IMR-90 (cell line): ENCODE data around the gene ADAM12. TPM values are rescaled to one million over a fixed set of nuclear protein-coding genes. Genes with fewer than 3 reads are reported as not detected.

Source experiments
- ATAC-seq: fragments of 200-7000 bp; cut with Tn5 transposase; 2 replicates; pipeline ENCODE4 v1.9.1; 2020; ENCODE audit warnings: low read depth, mild to moderate bottlenecking, moderate library complexity
- BruUV-seq: library from RNA; stranded (reverse); fragments of 400-500 nt; replicated peaks from 2 replicates; lab custom pipeline; 2021; lab: Mats Ljungman, UMichigan
- CTCF ChIA-PET: fragments of 300-600 bp; formaldehyde crosslinking; extraction: SDS; loops from one replicate; lab custom pipeline; 2021; ENCODE audit warnings: antibody characterized with exemption; lab: Yijun Ruan, JAX
- POLR2A ChIA-PET: fragments of 300-600 bp; sonication (Branson Sonifier 250); formaldehyde crosslinking; loops from one replicate; lab custom pipeline; 2022; ENCODE audit warnings: antibody characterized with exemption; ENCODE audit not compliant: unreplicated experiment; lab: Charles Lee
- DNase-seq: peaks from one replicate; pipeline ENCODE4 v3.0.0; 2013
- H2AFZ ChIP-seq: replicated peaks from 2 replicates; pipeline ENCODE3; 2013; ENCODE audit warnings: low read length, mild to moderate bottlenecking; ENCODE audit not compliant: poor library complexity
- H2AK5ac ChIP-seq: 2 replicates; pipeline ENCODE4 v1.6.1; 2013; ENCODE audit warnings: low read depth, low read length, inconsistent platforms
- H2AK9ac ChIP-seq: replicated peaks from 2 replicates; pipeline ENCODE3; 2013; ENCODE audit warnings: mild to moderate bottlenecking, low read depth, low read length, moderate library complexity; ENCODE audit not compliant: poor library complexity
- H2BK120ac ChIP-seq: 2 replicates; pipeline ENCODE4 v1.6.1; 2013; ENCODE audit warnings: low read depth, low read length, inconsistent platforms
- H2BK15ac ChIP-seq: 3 replicates; pipeline ENCODE4 v1.6.1; 2013; ENCODE audit warnings: low read depth, low read length, inconsistent platforms
- H2BK20ac ChIP-seq: 2 replicates; pipeline ENCODE4 v1.6.1; 2013; ENCODE audit warnings: low read depth, mild to moderate bottlenecking, inconsistent platforms, low read length, moderate library complexity
- H2BK5ac ChIP-seq: 2 replicates; pipeline ENCODE4 v1.6.1; 2013; ENCODE audit warnings: mild to moderate bottlenecking, low read depth, low read length, inconsistent platforms; ENCODE audit not compliant: poor library complexity, severe bottlenecking
- H3K14ac ChIP-seq: replicated peaks from 2 replicates; pipeline ENCODE4 v1.6.1; 2013; ENCODE audit warnings: low read depth, low read length, inconsistent platforms
- H3K18ac ChIP-seq: 2 replicates; pipeline ENCODE4 v1.6.1; 2013; ENCODE audit warnings: low read depth, low read length, control low read depth
- H3K23ac ChIP-seq: 2 replicates; pipeline ENCODE4 v1.6.1; 2013; ENCODE audit warnings: low read depth, low read length, inconsistent platforms
- H3K27ac ChIP-seq: 2 replicates; pipeline ENCODE4 v1.5.1; 2013; ENCODE audit warnings: mild to moderate bottlenecking, control low read depth, low read length; ENCODE audit not compliant: insufficient read depth
- H3K27me3 ChIP-seq: 2 replicates; pipeline ENCODE4 v1.6.1; 2013; ENCODE audit warnings: low read length; ENCODE audit not compliant: control insufficient read depth, insufficient read depth
- H3K36me3 ChIP-seq: 2 replicates; pipeline ENCODE4 v1.6.1; 2013; ENCODE audit warnings: low read length, mixed read lengths; ENCODE audit not compliant: control insufficient read depth, insufficient read depth
- H3K4ac ChIP-seq: 2 replicates; pipeline ENCODE4 v1.6.1; 2013; ENCODE audit warnings: low read depth, low read length, inconsistent platforms
- H3K4me1 ChIP-seq: 2 replicates; pipeline ENCODE4 v1.6.1; 2013; ENCODE audit warnings: low read length, mixed read lengths; ENCODE audit not compliant: control insufficient read depth, insufficient read depth
- H3K4me2 ChIP-seq: 2 replicates; pipeline ENCODE4 v1.6.1; 2013; ENCODE audit warnings: low read depth, mild to moderate bottlenecking, control low read depth, low read length, moderate library complexity
- H3K4me3 ChIP-seq: 2 replicates; pipeline ENCODE4 v1.5.1; 2013; ENCODE audit warnings: low read depth, mild to moderate bottlenecking, control low read depth, low read length, moderate library complexity; ENCODE audit not compliant: insufficient read depth
- H3K56ac ChIP-seq: 2 replicates; pipeline ENCODE4 v1.6.1; 2013; ENCODE audit warnings: low read length, inconsistent platforms; ENCODE audit not compliant: insufficient read depth; ENCODE audit errors: extremely low read depth
- H3K79me1 ChIP-seq, 2 experiments: 2 replicates each; pipeline ENCODE4 v1.6.1; 2013; ENCODE audit warnings: low read length in 2 of 2, inconsistent platforms in 1 of 2, low read depth in 1 of 2
- H3K9ac ChIP-seq: 2 replicates; pipeline ENCODE4 v1.6.1; 2013; ENCODE audit warnings: low read depth, low read length, control low read depth
- H3K9me1 ChIP-seq: 2 replicates; pipeline ENCODE4 v1.6.1; 2013; ENCODE audit warnings: low read length, inconsistent platforms; ENCODE audit not compliant: insufficient read depth
- H3K9me3 ChIP-seq: 2 replicates; pipeline ENCODE4 v1.6.1; 2013; ENCODE audit warnings: low read length; ENCODE audit not compliant: control insufficient read depth, insufficient read depth
- H4K20me1 ChIP-seq: 2 replicates; pipeline ENCODE4 v1.6.1; 2013; ENCODE audit warnings: low read length, inconsistent platforms; ENCODE audit not compliant: insufficient read depth
- H4K5ac ChIP-seq: 2 replicates; pipeline ENCODE4 v1.6.1; 2013; ENCODE audit warnings: mild to moderate bottlenecking, low read depth, low read length, control low read depth
- H4K8ac ChIP-seq, 2 experiments: 2 replicates each; pipeline ENCODE4 v1.6.1; 2013; ENCODE audit warnings: low read depth in 2 of 2, low read length in 2 of 2, control low read depth in 1 of 2, inconsistent platforms in 1 of 2
- H4K91ac ChIP-seq: 2 replicates; pipeline ENCODE4 v1.6.1; 2013; ENCODE audit warnings: low read depth, low read length, inconsistent platforms; ENCODE audit not compliant: insufficient read depth
- BHLHE40 ChIP-seq: fragments of 150-350 bp; IDR thresholded peaks from 2 replicates; pipeline ENCODE4 v1.6.1; 2016; ENCODE audit warnings: mild to moderate bottlenecking, low read depth, low read length
- CEBPB ChIP-seq: IDR thresholded peaks from 2 replicates; pipeline ENCODE4 v1.6.1; 2012; ENCODE audit warnings: low read depth, low read length, improper control_type of control experiment
- CHD1 ChIP-seq: IDR thresholded peaks from 2 replicates; pipeline ENCODE4 v1.6.1; 2012; ENCODE audit warnings: low read depth, low read length, improper control_type of control experiment
- CTCF ChIP-seq: conservative IDR thresholded peaks from 2 replicates; pipeline ENCODE4 v1.5.1; 2012; ENCODE audit warnings: mild to moderate bottlenecking, low read depth, low read length, improper control_type of control experiment
- ELK1 ChIP-seq: fragments of 150-350 bp; IDR thresholded peaks from 2 replicates; pipeline ENCODE4 v1.6.1; 2016; ENCODE audit warnings: low read depth, mild to moderate bottlenecking, low read length, moderate library complexity, borderline replicate concordance
- FOS ChIP-seq: fragments of 150-350 bp; IDR thresholded peaks from 2 replicates; pipeline ENCODE4 v1.6.1; 2016; ENCODE audit warnings: low read depth, low read length
- POLR2A ChIP-seq: IDR thresholded peaks from 2 replicates; pipeline ENCODE4 v1.6.1; 2012; ENCODE audit warnings: mild to moderate bottlenecking, low read depth, low read length
- RCOR1 ChIP-seq: IDR thresholded peaks from 2 replicates; pipeline ENCODE4 v1.6.1; 2012; ENCODE audit warnings: mild to moderate bottlenecking, low read length, improper control_type of control experiment; ENCODE audit not compliant: insufficient replicate concordance
- SMC3 ChIP-seq: fragments of 150-350 bp; IDR thresholded peaks from 2 replicates; pipeline ENCODE4 v1.6.1; 2016; ENCODE audit warnings: low read depth, mild to moderate bottlenecking, antibody characterized with exemption, low read length, moderate library complexity
- USF2 ChIP-seq: fragments of 150-350 bp; IDR thresholded peaks from 2 replicates; pipeline ENCODE4 v1.6.1; 2017; ENCODE audit warnings: mild to moderate bottlenecking, antibody characterized with exemption, low read length, low read depth
- WGBS, 2 experiments: methylation state at CpG; one replicate each; pipeline versions ENCODE4 v1.1.5 to v1.1.7; 2013; ENCODE audit warnings: missing lambda C conversion rate in 2 of 2; ENCODE audit not compliant: insufficient read length in 1 of 2; ENCODE audit errors: extremely low coverage in 2 of 2; 5-methylcytosine and 5-hydroxymethylcytosine counted together
- dilution Hi-C: fragments of 300-500 bp; cut with HindIII; formaldehyde crosslinking; loops from one replicate; pipeline ENCODE4 v1.14.3; 2018; ENCODE audit warnings: low sequenced_read_pairs; ENCODE audit not compliant: unreplicated experiment
- in situ Hi-C: fragments of 300-500 bp; cut with MboI; formaldehyde crosslinking; loops from 3 replicates; pipeline ENCODE4 v1.14.3; 2019; ENCODE audit warnings: low sequenced_read_pairs, inconsistent platforms, mixed read lengths
- intact Hi-C: fragments of 100-400 bp; cut with micrococcal nuclease; formaldehyde crosslinking; loops from 2 replicates; pipeline ENCODE4 v1.10.0; 2022
- polyA plus RNA-seq, 3 experiments: library from polyadenylated mRNA; depleted of rRNA; stranded (reverse); fragments of >200 nt; gene quantifications; 2 replicates each; pipeline ENCODE4 v1.2.3, GENCODE V29; 2012; ENCODE audit warnings: low replicate concordance in 1 of 3
- total RNA-seq: library from RNA; depleted of rRNA; stranded (reverse); fragments of >200 nt; gene quantifications from 2 replicates; pipeline ENCODE4 v1.2.3, GENCODE V29; 2012

Gene ADAM12
- total and polyA plus RNA-seq, 2 of the 4 experiments (the other 2 are of a cell fraction), result 9.6 to 10.2 TPM

- CTCF ChIA-PET, result no interaction called here
- H3K27me3 ChIP-seq, result no peaks in the 10 kb centered on the region
- no peak for ATAC-seq
These were observed 301.1 kb downstream of the ADAM12 start for GRCh38 chr10:126087153-126087680.

More at GRCh38 chr10:126087153-126087680, 301.1 kb downstream of the ADAM12 start:
- Histone ChIP-seq H4K5ac (no peak overlapping the region), H3K4me2 (no peak overlapping the region), H3K4me1 (no peaks in the 10 kb centered on the region; the same call in 1 of the 2 replicates), H2BK5ac (no peak overlapping the region), H2BK20ac (no peak overlapping the region), H3K4ac (no peak overlapping the region), H3K36me3 (no peaks in the 10 kb centered on the region), H3K56ac (no peak overlapping the region), H2AK9ac (no peak overlapping the region), H2AK5ac (no peak overlapping the region), H3K9me1 (no peaks in the 10 kb centered on the region; the same call in 1 of the 2 replicates), H3K79me1 (no peaks in the 10 kb centered on the region), H3K23ac (no peak overlapping the region), H3K9ac (no peak overlapping the region), H3K4me3 (no peak overlapping the region), H2AFZ (no peak overlapping the region), H2BK15ac (no peak overlapping the region), H4K8ac (no peak overlapping the region), H3K18ac (no peak overlapping the region), H4K91ac (no peak overlapping the region), H3K14ac (no peak overlapping the region), H3K9me3 (no peaks in the 10 kb centered on the region), H4K20me1 (no peaks in the 10 kb centered on the region), H3K27ac (no peak overlapping the region), H2BK120ac (no peak overlapping the region)
- POLR2A ChIA-PET, result no interaction called here
- in situ Hi-C loops, result no loop called here
- no peak for DNase-seq
- no TSS peak for BruUV-seq
- dilution Hi-C loops, result no loop called here
- intact Hi-C loops, result no loop called here
- no CpG with 5 or more reads among the region's 4 CpGs for WGBS, 2 experiments
- TF ChIP-seq SMC3 (no peak), RCOR1 (no peak), POLR2A (no peak), CHD1 (no peak), BHLHE40 (no peak), FOS (no peak), ELK1 (no peak), CTCF (no peak), CEBPB (no peak), USF2 (no peak)
